Heart left ventricle (tissue), 16 donors: ENCODE results near the gene SLX4IP. TPM values are rescaled to one million over a fixed set of nuclear protein-coding genes. Genes with fewer than 3 reads are reported as not detected.
A peak's percentile ranks its signal among the peaks of the same experiment; 100 is the strongest.

ENCODE experiments used
- ATAC-seq, 4 donors: fragments of 200-7000 bp; cut with Tn5 transposase; one replicate each; pipeline ENCODE4 v1.9.1; 2020 to 2022; ENCODE audit warnings: moderate library complexity in 4 of 4, mild to moderate bottlenecking in 3 of 4, moderate number of reproducible peaks in 1 of 4
- DNase-seq, 5 donors: peaks; one replicate each; pipeline ENCODE4 v3.0.0-alpha.2; 2020
- H3K27ac ChIP-seq, 12 donors: fragments of 200-600 bp; sonication (generic) in 4 of 12; one replicate each; pipeline versions ENCODE4 v1.5.0 to v1.8.0; 2016 to 2022; ENCODE audit warnings: mild to moderate bottlenecking in 2 of 12
- H3K27me3 ChIP-seq, 9 donors: fragments of 200-600 bp; sonication (generic) in 2 of 9; one replicate each; pipeline versions ENCODE4 v1.5.1 to v1.8.0; 2016 to 2022; ENCODE audit warnings: mild to moderate bottlenecking in 3 of 9
- H3K36me3 ChIP-seq, 9 donors: fragments of 200-600 bp; sonication (generic) in 2 of 9; one replicate each; pipeline versions ENCODE4 v1.5.0 to v1.8.0; 2018 to 2022; ENCODE audit warnings: mild to moderate bottlenecking in 2 of 9
- H3K4me1 ChIP-seq, 12 donors: fragments of 200-600 bp; sonication (generic) in 4 of 12; one replicate each; pipeline versions ENCODE4 v1.5.0 to v1.8.0; 2016 to 2022; ENCODE audit warnings: mild to moderate bottlenecking in 3 of 12
- H3K4me3 ChIP-seq, 12 donors: fragments of 200-600 bp; sonication (generic) in 4 of 12; one replicate each; pipeline versions ENCODE4 v1.5.0 to v1.8.0; 2017 to 2022; ENCODE audit warnings: mild to moderate bottlenecking in 9 of 12, moderate library complexity in 4 of 12
- H3K9me3 ChIP-seq, 12 donors: fragments of 200-600 bp; sonication (generic) in 4 of 12; one replicate each; pipeline versions ENCODE4 v1.5.0 to v1.8.0; 2016 to 2022; ENCODE audit warnings: mild to moderate bottlenecking in 1 of 12
- POLR2A ChIP-seq, 2 donors: fragments of 450-650 bp; IDR thresholded peaks; one replicate each; pipeline ENCODE4 v1.6.1; 2017; ENCODE audit warnings: antibody characterized with exemption in 2 of 2, mild to moderate bottlenecking in 2 of 2, moderate library complexity in 2 of 2
- WGBS, 4 donors: extraction: QIAGEN DNeasy Blood & Tissue Kit in 2 of 4; methylation state at CpG; one replicate each; pipeline versions ENCODE4 v1.1.5 to v1.1.7; 2013 to 2018; 5-methylcytosine and 5-hydroxymethylcytosine counted together
- intact Hi-C, 10 donors: fragments of 100-400 bp; cut with DNase I; formaldehyde crosslinking; loops; one replicate each; pipeline versions ENCODE4 v1.11.1 to v1.14.2; 2022
- polyA plus RNA-seq, 2 donors: library from polyadenylated mRNA; stranded (reverse); fragments of 200-250 nt; gene quantifications; one replicate each; pipeline ENCODE4 v1.2.3, GENCODE V29; 2013
- total RNA-seq, 9 donors: library from RNA; depleted of rRNA in 2 of 9; stranded (reverse); fragments of >200 nt in 2 of 9; fragmentation: NEBNext Ultra II Directional in 3 of 9; extraction: Animal tissue kit (Norgen Biotek cat#: 25700) in 3 of 9; gene quantifications; one replicate each; pipeline versions ENCODE4 v1.1.0 to v1.2.4, GENCODE V29; 2016 to 2023
- TF ChIP-seq, protein P1 (sequence below), 12 donors: fragments of 200-600 bp; sonication (generic) in 4 of 12; IDR thresholded peaks; one replicate each; pipeline versions ENCODE4 v1.5.0 to v1.8.0; 2018 to 2022; ENCODE audit warnings: antibody characterized with exemption in 12 of 12, mild to moderate bottlenecking in 5 of 12
- donor health status: ischemic (EF 13 %, LVEDD 7.1; RV severe dilation, severe dysfunction).
- donor health status: healthy with polysubstance abuse.
- donor health status: DM: no; HTN: yes; CAD: no.
- donor health status: DM: no; HTN: no; CAD: no.
- donor health status: ischemic (EF 25% LVEDD 6.9; RV normal size, moderate dysfunction).
- donor health status: ischemic (EF 25% LVEDD 5.7; RV mildly dilated, moderate dysfunction).
- donor health status: healthy.
- donor health status: DM: yes; HTN: yes; CAD: no.
- donor health status: ischemic (EF 35%, LVEDD 5.7; RV mildly dilated, moderate dysfunction).
- donor health status: nonischemic (EF 11% LVEDD 7.7; RV severe dilation, severe dysfunction).
- donor health status: DM: yes; HTN: yes; CAD: no.
- donor health status: PGD.
- donor health status: ischemic (EF 29% LVEDD 5.4; RV normal size, mild dysfunction).
- donor health status: nonischemic (EF 23%, LVEDD 6.1; RV moderate dilation, normal function).

Gene SLX4IP
- total and polyA plus RNA-seq, 11 donors: 1.1 to 4.3 (median 2.4) TPM

DNA sequence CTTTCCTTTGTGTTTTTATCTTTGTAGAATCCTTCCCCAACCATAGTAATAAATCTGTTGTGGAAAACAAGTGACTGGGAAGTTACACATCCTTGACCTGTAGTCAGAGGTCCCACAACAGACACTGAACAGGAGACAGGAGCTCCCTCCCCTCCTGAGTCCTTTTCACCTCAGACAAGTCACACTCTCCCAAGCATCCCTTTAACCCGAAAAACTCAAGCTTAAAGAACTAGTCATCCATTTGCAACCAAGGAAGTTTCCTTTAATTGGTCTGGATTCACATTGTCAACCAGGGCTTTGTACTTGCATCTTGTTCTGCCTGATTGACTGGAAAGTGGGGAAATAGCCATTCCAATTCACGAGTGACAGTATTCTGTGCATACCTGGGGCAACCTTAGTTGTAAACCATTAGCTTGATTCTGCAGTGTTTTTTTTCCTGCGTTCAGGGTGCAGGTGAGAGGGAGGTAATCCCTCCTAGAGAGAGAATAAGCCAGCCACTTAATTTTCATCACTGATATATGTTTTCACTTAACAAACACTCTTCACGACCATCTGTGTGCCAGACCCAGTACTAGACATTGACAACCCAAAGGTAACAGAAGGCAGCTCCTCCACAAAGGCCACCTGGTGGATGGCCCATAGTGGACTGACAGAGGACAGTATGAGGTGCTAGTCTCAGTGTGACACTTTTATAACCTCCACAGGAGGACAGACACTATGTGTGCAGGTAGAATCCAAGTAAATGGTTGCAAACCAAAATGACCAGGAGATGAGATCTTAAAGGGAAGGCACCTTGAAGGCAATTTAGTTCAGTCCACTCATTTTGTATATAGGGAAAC is 112.4 kb downstream of the SLX4IP start:
- Histone ChIP-seq H3K27me3 (no peaks in the 10 kb centered on the region), H3K4me3 (no peak overlapping the region), H3K4me1 (peaks cover 0 to 24% (median 0%) of the 10 kb centered on the region in 12 donors), H3K9me3 (no peaks in the 10 kb centered on the region), H3K27ac (no peak overlapping the region), H3K36me3 (no peaks in the 10 kb centered on the region)
- no peak for ATAC-seq
- no peak for DNase-seq
- TF ChIP-seq, protein P1, sequence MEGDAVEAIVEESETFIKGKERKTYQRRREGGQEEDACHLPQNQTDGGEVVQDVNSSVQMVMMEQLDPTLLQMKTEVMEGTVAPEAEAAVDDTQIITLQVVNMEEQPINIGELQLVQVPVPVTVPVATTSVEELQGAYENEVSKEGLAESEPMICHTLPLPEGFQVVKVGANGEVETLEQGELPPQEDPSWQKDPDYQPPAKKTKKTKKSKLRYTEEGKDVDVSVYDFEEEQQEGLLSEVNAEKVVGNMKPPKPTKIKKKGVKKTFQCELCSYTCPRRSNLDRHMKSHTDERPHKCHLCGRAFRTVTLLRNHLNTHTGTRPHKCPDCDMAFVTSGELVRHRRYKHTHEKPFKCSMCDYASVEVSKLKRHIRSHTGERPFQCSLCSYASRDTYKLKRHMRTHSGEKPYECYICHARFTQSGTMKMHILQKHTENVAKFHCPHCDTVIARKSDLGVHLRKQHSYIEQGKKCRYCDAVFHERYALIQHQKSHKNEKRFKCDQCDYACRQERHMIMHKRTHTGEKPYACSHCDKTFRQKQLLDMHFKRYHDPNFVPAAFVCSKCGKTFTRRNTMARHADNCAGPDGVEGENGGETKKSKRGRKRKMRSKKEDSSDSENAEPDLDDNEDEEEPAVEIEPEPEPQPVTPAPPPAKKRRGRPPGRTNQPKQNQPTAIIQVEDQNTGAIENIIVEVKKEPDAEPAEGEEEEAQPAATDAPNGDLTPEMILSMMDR (IDR thresholded peaks at IDR 0.05): no peak
- TF ChIP-seq POLR2A (IDR thresholded peaks at IDR 0.05): no peak
- intact Hi-C loops: loop anchor here in 2 of 10 donors (5.0 to 10.0 kb wide), 2 partner anchors 660 to 997 kb away; no protein-coding TSS in a partner anchor
- WGBS, 4 donors: 91 to 94% (median 93%) methylated on average over 4 of the region's 4 CpGs

DNA sequence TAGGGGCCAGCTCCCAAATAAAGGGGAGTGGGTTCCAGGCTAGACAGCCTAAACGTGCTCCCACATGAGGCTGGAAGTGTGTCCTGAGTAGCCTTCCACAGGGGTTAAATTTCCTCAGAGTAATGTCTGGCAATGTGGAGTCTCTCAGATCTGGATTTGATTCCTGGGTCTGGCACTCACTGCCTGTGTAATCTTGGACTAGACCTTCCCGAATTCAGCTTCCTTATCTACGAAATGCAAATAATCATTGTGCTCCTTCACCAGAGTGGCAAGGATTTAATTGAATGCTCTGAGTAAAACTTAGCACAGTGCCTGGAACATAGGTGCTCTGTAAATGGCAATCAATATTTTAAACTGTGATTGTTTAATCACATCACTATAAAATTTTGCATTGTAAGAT is 114.4 kb downstream of the SLX4IP start:
- TF ChIP-seq, protein P1 (IDR thresholded peaks at IDR 0.05): no peak
- TF ChIP-seq POLR2A (IDR thresholded peaks at IDR 0.05): no peak
- no peak for ATAC-seq

DNA sequence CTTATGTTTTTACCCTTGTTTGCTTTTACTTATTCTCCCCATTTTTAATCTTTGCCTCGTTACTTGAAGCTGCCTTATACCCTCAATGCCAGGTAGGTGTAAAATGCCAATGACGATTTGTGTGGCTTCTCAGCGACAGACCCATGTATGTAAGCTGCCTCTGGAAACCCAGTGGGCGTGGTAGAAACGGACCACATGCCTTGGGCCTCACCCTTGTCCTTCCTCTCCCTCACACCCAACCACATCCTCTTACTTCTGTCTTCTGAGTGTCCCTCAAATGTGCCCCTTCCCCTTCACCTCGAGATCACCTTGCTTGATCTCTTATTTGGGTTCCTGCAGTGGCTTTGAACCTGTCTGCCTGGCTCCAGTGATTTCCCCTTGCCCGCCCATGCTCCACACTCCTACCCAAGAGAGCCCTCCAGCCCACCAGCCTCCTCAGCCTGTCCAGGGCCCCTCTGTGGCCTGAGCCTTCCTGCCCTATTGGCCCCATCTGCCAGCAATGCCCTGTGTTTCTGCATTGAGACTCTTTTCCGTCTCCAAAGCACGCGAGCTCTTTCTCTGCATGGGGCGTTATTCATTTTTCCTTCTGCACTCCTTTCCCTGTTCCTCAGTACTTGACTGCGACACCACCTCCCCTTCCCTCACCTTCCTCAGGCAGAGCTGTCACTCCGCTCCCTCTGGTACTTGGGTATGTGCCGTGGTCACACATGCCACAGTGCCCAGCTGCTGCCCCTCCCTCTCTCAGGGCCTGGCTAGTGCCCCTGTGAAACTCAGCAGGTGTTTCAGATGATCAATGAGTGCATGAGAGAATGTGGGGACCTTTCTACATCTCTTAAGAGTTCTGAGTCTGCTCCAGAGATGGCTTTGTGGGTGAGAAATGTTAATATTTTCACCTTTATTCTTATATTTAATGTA is 115.4 kb downstream of the SLX4IP start:
- Histone ChIP-seq H3K9me3 (no peaks in the 10 kb centered on the region), H3K4me1 (peaks cover 0 to 35% (median 0%) of the 10 kb centered on the region in 12 donors), H3K4me3 (no peak overlapping the region), H3K36me3 (no peaks in the 10 kb centered on the region), H3K27me3 (no peaks in the 10 kb centered on the region), H3K27ac (no peak overlapping the region)
- intact Hi-C loops: loop anchor here in 9 of 10 donors (2.0 to 10.0 kb wide), 12 partner anchors 76 to 994 kb away; partner anchors contain the start of gene JAG1 (in 4 of the 9)
- ATAC-seq (peak in 1 of 4 donors; percentile 33), DNase-seq (no peak)
- TF ChIP-seq POLR2A (IDR thresholded peaks at IDR 0.05): no peak
- TF ChIP-seq, protein P1 (IDR thresholded peaks at IDR 0.05): no peak
- WGBS, 4 donors: 84 to 90% (median 89%) methylated on average over 14 of the region's 14 CpGs

More for the DNA sequence above, 114.4 kb downstream of the SLX4IP start:
- Histone ChIP-seq H3K4me1 (peaks cover 0 to 35% (median 0%) of the 10 kb centered on the region in 12 donors), H3K36me3 (no peaks in the 10 kb centered on the region), H3K27me3 (no peaks in the 10 kb centered on the region), H3K9me3 (no peaks in the 10 kb centered on the region), H3K27ac (no peak overlapping the region), H3K4me3 (no peak overlapping the region)
- intact Hi-C loops: loop anchor here in 2 of 10 donors (5.0 to 10.0 kb wide), 2 partner anchors 658 to 995 kb away; no protein-coding TSS in a partner anchor
- DNase-seq: no peak
- WGBS, 4 donors: 51 to 67% (median 56%) methylated on average over 3 of the region's 3 CpGs
